Measurements from ENCODE around the gene GHR. TPM values are rescaled to one million over a fixed set of nuclear protein-coding genes. Genes with fewer than 3 reads are reported as not detected.

The GHR gene
- total RNA-seq, 4 donors from 2014 or later, result 16.9 to 20.9 (median 20.2) TPM

DNA sequence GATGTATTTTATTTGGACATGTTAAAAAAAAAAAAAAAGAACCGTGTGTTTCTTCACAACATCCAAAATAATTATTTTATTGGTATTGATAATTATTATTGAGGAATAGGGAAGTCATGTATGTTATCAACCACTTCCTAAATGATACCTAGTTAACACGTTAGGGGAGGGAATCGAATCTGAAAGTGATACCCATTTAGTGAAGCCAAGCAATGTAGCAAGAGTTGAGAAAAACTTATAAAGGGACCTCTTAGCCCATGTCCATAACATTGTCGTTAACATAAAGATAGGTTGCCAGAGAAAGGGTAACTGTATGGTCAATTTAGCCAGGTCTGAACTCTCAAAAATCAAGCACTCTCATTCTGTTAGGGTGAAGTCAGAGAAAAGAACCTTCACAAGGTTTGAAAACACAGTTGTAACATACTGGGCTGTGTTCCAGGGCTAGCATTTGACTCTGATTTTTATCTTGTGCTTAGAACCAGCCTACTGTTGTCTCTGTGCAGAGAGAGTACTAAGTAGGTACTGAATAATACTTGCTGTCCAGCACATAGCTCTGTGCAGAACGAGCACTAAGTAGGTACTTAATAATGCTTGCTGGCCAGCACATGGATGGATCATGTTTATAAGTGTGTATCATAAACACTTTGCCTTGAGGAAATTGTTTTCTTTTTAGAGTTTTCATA is 60.4 kb downstream of the GHR start:
- Histone ChIP-seq H3K36me3 (no peaks in the 10 kb centered on the region), H3K9me3 (peaks cover 2% of the 10 kb centered on the region), H3K4me3 (no peak overlapping the region), H3K27me3 (no peaks in the 10 kb centered on the region), H3K27ac (no peak overlapping the region), H3K4me1 (no peaks in the 10 kb centered on the region)
- TF ChIP-seq CTCF (IDR thresholded peaks at IDR 0.05), result no peak
- no peak for TF ChIP-seq POLR2AphosphoS5 (IDR thresholded peaks at IDR 0.05)
- no peak for TF ChIP-seq EP300 (IDR thresholded peaks at IDR 0.05)
- TF ChIP-seq POLR2A (IDR thresholded peaks at IDR 0.05), result no peak
- 66% methylated on average over 5 of the region's 5 CpGs for WGBS
- no peak for DNase-seq (ENCODE audit: low spot score in 2 of 2)

DNA sequence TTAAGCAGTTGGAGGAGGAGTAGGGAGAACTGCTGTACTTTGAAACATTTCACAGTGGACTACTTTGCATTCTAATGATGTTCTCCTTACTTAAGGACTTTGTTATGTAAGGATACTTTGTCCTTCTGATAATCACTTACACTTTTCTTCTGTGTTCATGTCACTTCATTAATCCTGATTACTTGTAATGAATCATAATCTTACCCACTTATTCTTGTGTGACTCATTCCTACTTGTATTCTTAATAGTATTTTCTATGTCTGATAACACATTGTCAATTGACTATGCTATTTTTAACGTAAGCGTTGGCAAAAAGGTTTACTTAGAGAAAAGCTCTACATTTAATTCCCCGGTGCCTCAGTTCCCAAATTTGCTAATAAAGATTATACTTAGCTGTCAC is 63.8 kb downstream of the GHR start:
- 84% methylated on average over 3 of the region's 3 CpGs for WGBS
- no peak overlapping the region for H3K4me3 ChIP-seq

DNA sequence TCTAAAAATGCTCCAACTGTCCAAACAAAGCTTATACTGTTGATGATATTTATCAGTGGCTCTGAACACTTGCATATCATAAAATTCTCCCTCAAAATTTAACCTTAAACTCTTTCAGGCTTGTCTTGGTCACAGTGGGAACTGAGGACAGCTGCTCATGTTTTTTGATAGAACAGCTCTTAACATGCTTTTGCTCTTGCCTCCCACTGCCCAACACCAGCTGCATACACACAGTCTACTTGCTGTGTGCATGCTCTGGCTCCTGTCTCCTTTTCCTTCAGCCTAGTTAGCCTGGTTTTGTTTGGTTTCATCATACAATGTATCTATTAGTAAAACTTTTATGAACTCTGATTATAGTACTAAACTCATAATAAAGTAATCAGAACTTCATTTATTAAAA is 64.6 kb downstream of the GHR start:
- H3K36me3 ChIP-seq, result no peaks in the 10 kb centered on the region
- H3K27ac ChIP-seq, result no peak overlapping the region
- TF ChIP-seq EP300 (IDR thresholded peaks at IDR 0.05), result no peak
- no peak for TF ChIP-seq POLR2AphosphoS5 (IDR thresholded peaks at IDR 0.05)
- no peak for TF ChIP-seq CTCF (IDR thresholded peaks at IDR 0.05)
- TF ChIP-seq POLR2A (IDR thresholded peaks at IDR 0.05), result no peak
- no peaks in the 10 kb centered on the region for H3K27me3 ChIP-seq
- no peak for DNase-seq (ENCODE audit: low spot score in 2 of 2)
- no peak overlapping the region for H3K4me3 ChIP-seq
- H3K9me3 ChIP-seq, result no peaks in the 10 kb centered on the region
- H3K4me1 ChIP-seq, result peaks cover 7% of the 10 kb centered on the region

More for the DNA sequence above, 63.8 kb downstream of the GHR start:
- DNase-seq (ENCODE audit: low spot score in 2 of 2), result no peak
- TF ChIP-seq POLR2AphosphoS5 (IDR thresholded peaks at IDR 0.05) (no peak), CTCF (IDR thresholded peaks at IDR 0.05) (no peak), POLR2A (IDR thresholded peaks at IDR 0.05) (no peak), EP300 (IDR thresholded peaks at IDR 0.05) (no peak)
- H3K27ac ChIP-seq, result no peak overlapping the region
- no peaks in the 10 kb centered on the region for H3K9me3 ChIP-seq
- peaks cover 6% of the 10 kb centered on the region for H3K4me1 ChIP-seq
- H3K36me3 ChIP-seq, result no peaks in the 10 kb centered on the region
- no peaks in the 10 kb centered on the region for H3K27me3 ChIP-seq

GRCh38 chr5:42490831-42491230 is 67.6 kb downstream of the GHR start:
- no peak for DNase-seq (ENCODE audit: low spot score in 2 of 2)
- peaks cover 25% of the 10 kb centered on the region for H3K4me1 ChIP-seq
- H3K27me3 ChIP-seq, result no peaks in the 10 kb centered on the region
- no peaks in the 10 kb centered on the region for H3K36me3 ChIP-seq
- H3K4me3 ChIP-seq, result no peak overlapping the region
- H3K9me3 ChIP-seq, result no peaks in the 10 kb centered on the region
- 44% methylated on average over 2 of the region's 2 CpGs for WGBS
- no peak overlapping the region for H3K27ac ChIP-seq
- TF ChIP-seq POLR2A (IDR thresholded peaks at IDR 0.05), result no peak
- no peak for TF ChIP-seq POLR2AphosphoS5 (IDR thresholded peaks at IDR 0.05)

DNA sequence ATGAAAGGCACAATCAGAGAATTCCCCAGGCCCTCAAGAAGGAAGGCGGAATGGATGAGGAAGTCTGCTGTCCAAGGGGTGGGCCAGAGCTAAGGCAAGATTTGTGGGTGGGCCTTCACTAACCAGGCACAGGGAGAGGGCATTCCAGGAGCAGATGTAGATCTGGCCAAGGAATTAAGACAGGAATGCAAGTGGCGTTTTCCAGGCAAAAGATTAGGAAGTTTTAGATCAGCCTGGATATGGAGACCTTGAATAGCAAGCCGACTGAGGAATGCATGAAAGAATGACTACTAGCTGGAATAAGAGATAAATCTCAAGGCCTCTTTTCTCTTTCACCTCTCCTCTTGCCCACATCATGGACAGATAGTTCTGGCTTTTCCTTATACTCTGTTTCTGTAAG is 68.5 kb downstream of the GHR start:
- H3K36me3 ChIP-seq, result no peaks in the 10 kb centered on the region
- TF ChIP-seq EP300 (IDR thresholded peaks at IDR 0.05), result no peak
- no peak for TF ChIP-seq CTCF (IDR thresholded peaks at IDR 0.05)
- no peak for TF ChIP-seq POLR2AphosphoS5 (IDR thresholded peaks at IDR 0.05)
- no peak for TF ChIP-seq POLR2A (IDR thresholded peaks at IDR 0.05)
- 50% methylated on average over 3 of the region's 3 CpGs for WGBS
- no peaks in the 10 kb centered on the region for H3K27me3 ChIP-seq
- H3K4me1 ChIP-seq, result peaks cover 32% of the 10 kb centered on the region
- H3K27ac ChIP-seq, result no peak overlapping the region
- no peak overlapping the region for H3K4me3 ChIP-seq
- no peaks in the 10 kb centered on the region for H3K9me3 ChIP-seq
- DNase-seq (ENCODE audit: low spot score in 2 of 2), result no peak

GRCh38 chr5:42492974-42493373 is 69.7 kb downstream of the GHR start:
- Histone ChIP-seq H3K36me3 (no peaks in the 10 kb centered on the region), H3K9me3 (no peaks in the 10 kb centered on the region), H3K27me3 (no peaks in the 10 kb centered on the region), H3K27ac (no peak overlapping the region), H3K4me1 (peaks cover 34% of the 10 kb centered on the region), H3K4me3 (no peak overlapping the region)
- 53% methylated on average over 3 of the region's 3 CpGs for WGBS
- no peak for DNase-seq (ENCODE audit: low spot score in 2 of 2)
- TF ChIP-seq CTCF (IDR thresholded peaks at IDR 0.05) (no peak), POLR2AphosphoS5 (IDR thresholded peaks at IDR 0.05) (no peak), EP300 (IDR thresholded peaks at IDR 0.05) (no peak), POLR2A (IDR thresholded peaks at IDR 0.05) (no peak)

Data from suprapubic skin (tissue), 4 donors.